HEK293 (cell line): Measurements from ENCODE around the gene THPO.

Experiments used
- HIC1 ChIP-seq: fragments of 450-650 bp; formaldehyde crosslinking; IDR thresholded peaks from 2 replicates; pipeline ENCODE4 v1.5.1; 2016; ENCODE audit warnings: missing biosample characterization, missing genetic modification characterization
- IKZF3 ChIP-seq: fragments of 450-650 bp; IDR thresholded peaks from 2 replicates; pipeline ENCODE4 v1.5.0; 2018; ENCODE audit warnings: missing biosample characterization, mild to moderate bottlenecking, missing genetic modification characterization, moderate library complexity
- KLF1 ChIP-seq: fragments of 450-650 bp; formaldehyde crosslinking; IDR thresholded peaks from 2 replicates; pipeline ENCODE4 v1.5.1; 2016; ENCODE audit warnings: missing biosample characterization, missing genetic modification characterization
- KLF7 ChIP-seq: fragments of 450-650 bp; formaldehyde crosslinking; IDR thresholded peaks from 2 replicates; pipeline ENCODE4 v1.5.1; 2016; ENCODE audit warnings: missing biosample characterization, missing genetic modification characterization, borderline replicate concordance
- KLF8 ChIP-seq: fragments of 450-650 bp; formaldehyde crosslinking; IDR thresholded peaks from 2 replicates; pipeline ENCODE4 v1.5.1; 2016; ENCODE audit warnings: missing biosample characterization, missing genetic modification characterization
- PRDM10 ChIP-seq: fragments of 450-650 bp; formaldehyde crosslinking; IDR thresholded peaks from 2 replicates; pipeline ENCODE4 v1.5.1; 2016; ENCODE audit warnings: missing biosample characterization, missing genetic modification characterization
- SALL2 ChIP-seq: fragments of 450-650 bp; formaldehyde crosslinking; IDR thresholded peaks from 2 replicates; pipeline ENCODE4 v1.5.0; 2017; ENCODE audit warnings: missing biosample characterization, mild to moderate bottlenecking, missing genetic modification characterization, borderline replicate concordance
- SP2 ChIP-seq: fragments of 450-650 bp; formaldehyde crosslinking; IDR thresholded peaks from 2 replicates; pipeline ENCODE4 v1.5.1; 2016; ENCODE audit warnings: missing biosample characterization, missing genetic modification characterization
- SP3 ChIP-seq: fragments of 450-650 bp; formaldehyde crosslinking; IDR thresholded peaks from 2 replicates; pipeline ENCODE4 v1.5.1; 2016; ENCODE audit warnings: missing biosample characterization, missing genetic modification characterization
- ZBTB20 ChIP-seq: fragments of 450-650 bp; formaldehyde crosslinking; IDR thresholded peaks from 2 replicates; pipeline ENCODE4 v1.5.1; 2016; ENCODE audit warnings: missing biosample characterization, missing genetic modification characterization
- ZFHX2 ChIP-seq: fragments of 450-650 bp; formaldehyde crosslinking; conservative IDR thresholded peaks from 2 replicates; pipeline ENCODE4 v1.5.1; 2016; ENCODE audit warnings: missing biosample characterization, missing genetic modification characterization
- ZFP3 ChIP-seq: fragments of 450-650 bp; formaldehyde crosslinking; IDR thresholded peaks from 2 replicates; pipeline ENCODE4 v1.5.1; 2016; ENCODE audit warnings: low read depth, missing biosample characterization, missing genetic modification characterization
- ZNF10 ChIP-seq: fragments of 450-650 bp; formaldehyde crosslinking; IDR thresholded peaks from 2 replicates; pipeline ENCODE4 v1.5.1; 2017; ENCODE audit warnings: missing biosample characterization, missing genetic modification characterization
- ZNF112 ChIP-seq: fragments of 450-650 bp; formaldehyde crosslinking; IDR thresholded peaks from 2 replicates; pipeline ENCODE4 v1.5.0; 2017; ENCODE audit warnings: missing biosample characterization, missing genetic modification characterization
- ZNF132 ChIP-seq: fragments of 450-650 bp; formaldehyde crosslinking; IDR thresholded peaks from 2 replicates; pipeline ENCODE4 v1.5.1; 2017; ENCODE audit warnings: missing biosample characterization, missing genetic modification characterization, borderline replicate concordance
- ZNF140 ChIP-seq: fragments of 450-650 bp; formaldehyde crosslinking; IDR thresholded peaks from 2 replicates; pipeline ENCODE4 v1.5.1; 2016; ENCODE audit warnings: missing biosample characterization, missing genetic modification characterization
- ZNF202 ChIP-seq: fragments of 450-650 bp; formaldehyde crosslinking; IDR thresholded peaks from 2 replicates; pipeline ENCODE4 v1.5.1; 2016; ENCODE audit warnings: missing biosample characterization, missing genetic modification characterization, borderline replicate concordance
- ZNF23 ChIP-seq: fragments of 450-650 bp; formaldehyde crosslinking; IDR thresholded peaks from 2 replicates; pipeline ENCODE4 v1.5.1; 2016; ENCODE audit warnings: missing biosample characterization, missing genetic modification characterization, borderline replicate concordance
- ZNF302 ChIP-seq: fragments of 450-650 bp; formaldehyde crosslinking; IDR thresholded peaks from 2 replicates; pipeline ENCODE4 v1.5.1; 2016; ENCODE audit warnings: missing biosample characterization, missing genetic modification characterization, low read depth
- ZNF335 ChIP-seq: fragments of 450-650 bp; formaldehyde crosslinking; conservative IDR thresholded peaks from 2 replicates; pipeline ENCODE4 v1.5.1; 2016; ENCODE audit warnings: missing biosample characterization, missing genetic modification characterization
- ZNF37A ChIP-seq: fragments of 450-650 bp; IDR thresholded peaks from 2 replicates; pipeline ENCODE4 v1.5.1; 2018; ENCODE audit warnings: missing biosample characterization, missing genetic modification characterization
- ZNF548 ChIP-seq: fragments of 450-650 bp; formaldehyde crosslinking; IDR thresholded peaks from 2 replicates; pipeline ENCODE4 v1.5.1; 2016; ENCODE audit warnings: missing biosample characterization, missing genetic modification characterization
- ZNF558 ChIP-seq: fragments of 450-650 bp; formaldehyde crosslinking; IDR thresholded peaks from 2 replicates; pipeline ENCODE4 v1.5.1; 2016; ENCODE audit warnings: missing biosample characterization, missing genetic modification characterization
- ZNF624 ChIP-seq: fragments of 450-650 bp; formaldehyde crosslinking; IDR thresholded peaks from 2 replicates; pipeline ENCODE4 v1.5.1; 2017; ENCODE audit warnings: missing biosample characterization, missing genetic modification characterization
- ZNF629 ChIP-seq: fragments of 450-650 bp; formaldehyde crosslinking; IDR thresholded peaks from 2 replicates; pipeline ENCODE4 v1.5.1; 2017; ENCODE audit warnings: missing biosample characterization, missing genetic modification characterization
- ZNF658 ChIP-seq: fragments of 450-650 bp; formaldehyde crosslinking; IDR thresholded peaks from 2 replicates; pipeline ENCODE4; 2016; ENCODE audit warnings: missing biosample characterization, missing genetic modification characterization
- ZNF704 ChIP-seq: fragments of 450-650 bp; formaldehyde crosslinking; IDR thresholded peaks from 2 replicates; pipeline ENCODE4 v1.5.1; 2016; ENCODE audit warnings: missing biosample characterization, missing genetic modification characterization
- ZNF768 ChIP-seq: fragments of 450-650 bp; formaldehyde crosslinking; IDR thresholded peaks from 2 replicates; pipeline ENCODE4 v1.5.1; 2018; ENCODE audit warnings: missing biosample characterization, mild to moderate bottlenecking, missing genetic modification characterization
- ZNF785 ChIP-seq: fragments of 450-650 bp; formaldehyde crosslinking; IDR thresholded peaks from 2 replicates; pipeline ENCODE4 v1.5.1; 2016; ENCODE audit warnings: missing biosample characterization, missing genetic modification characterization
- ZNF792 ChIP-seq: fragments of 450-650 bp; formaldehyde crosslinking; IDR thresholded peaks from 2 replicates; pipeline ENCODE4 v1.5.1; 2016; ENCODE audit warnings: missing biosample characterization, missing genetic modification characterization
- ZSCAN4 ChIP-seq: fragments of 450-650 bp; formaldehyde crosslinking; IDR thresholded peaks from 2 replicates; pipeline ENCODE4 v1.5.1; 2017; ENCODE audit warnings: missing biosample characterization, missing genetic modification characterization
- TF ChIP-seq, protein P1 (sequence below): fragments of 450-650 bp; formaldehyde crosslinking; IDR thresholded peaks from 2 replicates; pipeline ENCODE4 v1.5.1; 2017; ENCODE audit warnings: missing biosample characterization, missing genetic modification characterization

The THPO gene

GRCh38 chr3:184334470-184335158 is 43.4 kb downstream of the THPO start (continued):
- TF ChIP-seq HIC1 (tag by site-specific recombination) (peak; percentile 75), ZFP3 (tag by site-specific recombination) (no peak), ZBTB20 (tag by site-specific recombination) (no peak), ZNF23 (tag by site-specific recombination) (no peak), ZNF132 (tag by site-specific recombination) (no peak), ZFHX2 (peak; percentile 31), ZNF785 (tag by site-specific recombination) (no peak), PRDM10 (tag by site-specific recombination) (no peak), ZNF792 (tag by site-specific recombination) (no peak), SALL2 (tag by site-specific recombination) (no peak), ZNF558 (tag by site-specific recombination) (no peak), ZNF335 (tag by site-specific recombination) (no peak), ZNF768 (no peak), ZNF704 (tag by site-specific recombination) (no peak), ZNF658 (tag by site-specific recombination) (no peak), ZNF302 (tag by site-specific recombination) (no peak), IKZF3 (tag by site-specific recombination) (no peak), ZNF140 (tag by site-specific recombination) (no peak), ZNF112 (tag by site-specific recombination) (no peak), ZNF202 (tag by site-specific recombination) (no peak), ZNF624 (tag by site-specific recombination) (no peak), KLF8 (tag by site-specific recombination) (peak; percentile 63; the same call in 1 of the 2 replicates), ZSCAN4 (tag by site-specific recombination) (no peak), SP2 (tag by site-specific recombination) (peak; percentile 49), SP3 (no peak), KLF7 (tag by site-specific recombination) (0 out of 2 replicates have a peak, but pooled peaks have one; percentile 8), ZNF37A (tag by site-specific recombination) (no peak), ZNF629 (tag by site-specific recombination) (peak; percentile 83), ZNF548 (no peak), KLF1 (tag by site-specific recombination) (peak; percentile 88), ZNF10 (0 out of 2 replicates have a peak, but pooled peaks have one; percentile 43)
- TF ChIP-seq, protein P1, sequence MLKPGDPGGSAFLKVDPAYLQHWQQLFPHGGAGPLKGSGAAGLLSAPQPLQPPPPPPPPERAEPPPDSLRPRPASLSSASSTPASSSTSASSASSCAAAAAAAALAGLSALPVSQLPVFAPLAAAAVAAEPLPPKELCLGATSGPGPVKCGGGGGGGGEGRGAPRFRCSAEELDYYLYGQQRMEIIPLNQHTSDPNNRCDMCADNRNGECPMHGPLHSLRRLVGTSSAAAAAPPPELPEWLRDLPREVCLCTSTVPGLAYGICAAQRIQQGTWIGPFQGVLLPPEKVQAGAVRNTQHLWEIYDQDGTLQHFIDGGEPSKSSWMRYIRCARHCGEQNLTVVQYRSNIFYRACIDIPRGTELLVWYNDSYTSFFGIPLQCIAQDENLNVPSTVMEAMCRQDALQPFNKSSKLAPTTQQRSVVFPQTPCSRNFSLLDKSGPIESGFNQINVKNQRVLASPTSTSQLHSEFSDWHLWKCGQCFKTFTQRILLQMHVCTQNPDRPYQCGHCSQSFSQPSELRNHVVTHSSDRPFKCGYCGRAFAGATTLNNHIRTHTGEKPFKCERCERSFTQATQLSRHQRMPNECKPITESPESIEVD (tag by site-specific recombination), result peak; percentile 23; the same call in 1 of the 2 replicates
